ENCODE data around the gene TNFRSF12A.

Gene TNFRSF12A

GRCh38 chr16:3013491-3013951 is 6.6 kb upstream of the TNFRSF12A start:
- Histone ChIP-seq H3K36me3 (ENCODE audit: control insufficient read depth, insufficient read depth, low read length) (peaks cover 17% of the 10 kb centered on the region), H3K4me3 (ENCODE audit: low read depth, low read length) (no peak overlapping the region), H3K9ac (ENCODE audit: low read depth, low read length) (no peak overlapping the region), H3K27me3 (ENCODE audit: control insufficient read depth, insufficient read depth, low read length) (0 out of 2 replicates have a peak, but pooled peaks cover 7% of the 10 kb centered on the region), H3K4me1 (ENCODE audit: control insufficient read depth, insufficient read depth, low read length) (peaks cover 65% of the 10 kb centered on the region), H3K27ac (ENCODE audit: low read depth, low read length) (no peak overlapping the region), H3K9me3 (ENCODE audit: control insufficient read depth, insufficient read depth, low read length) (no peaks in the 10 kb centered on the region)

- H3K9me3 ChIP-seq (ENCODE audit: control insufficient read depth, insufficient read depth, low read length): no peaks in the 10 kb centered on the region
- H3K27ac ChIP-seq (ENCODE audit: low read depth, low read length): no peak overlapping the region
- peaks cover 17% of the 10 kb centered on the region for H3K36me3 ChIP-seq (ENCODE audit: control insufficient read depth, insufficient read depth, low read length)
- 0 out of 2 replicates have a peak, but pooled peaks cover 7% of the 10 kb centered on the region for H3K27me3 ChIP-seq (ENCODE audit: control insufficient read depth, insufficient read depth, low read length)
- H3K9ac ChIP-seq (ENCODE audit: low read depth, low read length): no peak overlapping the region
- H3K4me1 ChIP-seq (ENCODE audit: control insufficient read depth, insufficient read depth, low read length): peaks cover 59% of the 10 kb centered on the region
- no peak overlapping the region for H3K4me3 ChIP-seq (ENCODE audit: low read depth, low read length)
Observed at GRCh38 chr16:3013998-3014690, 6.0 kb upstream of the TNFRSF12A start.

GRCh38 chr16:3014971-3015370 is 5.2 kb upstream of the TNFRSF12A start:
- no peak overlapping the region for H3K4me3 ChIP-seq (ENCODE audit: low read depth, low read length)
- H3K27ac ChIP-seq (ENCODE audit: low read depth, low read length): no peak overlapping the region
- 0 out of 2 replicates have a peak, but pooled peaks cover 7% of the 10 kb centered on the region for H3K27me3 ChIP-seq (ENCODE audit: control insufficient read depth, insufficient read depth, low read length)
- H3K9ac ChIP-seq (ENCODE audit: low read depth, low read length): no peak overlapping the region
- H3K9me3 ChIP-seq (ENCODE audit: control insufficient read depth, insufficient read depth, low read length): no peaks in the 10 kb centered on the region
- H3K4me1 ChIP-seq (ENCODE audit: control insufficient read depth, insufficient read depth, low read length): peaks cover 52% of the 10 kb centered on the region
- H3K36me3 ChIP-seq (ENCODE audit: control insufficient read depth, insufficient read depth, low read length): peaks cover 17% of the 10 kb centered on the region

GRCh38 chr16:3015865-3016521 is 4.2 kb upstream of the TNFRSF12A start:
- H3K27me3 ChIP-seq (ENCODE audit: control insufficient read depth, insufficient read depth, low read length): 0 out of 2 replicates have a peak, but pooled peaks cover 7% of the 10 kb centered on the region
- H3K9ac ChIP-seq (ENCODE audit: low read depth, low read length): no peak overlapping the region
- H3K27ac ChIP-seq (ENCODE audit: low read depth, low read length): no peak overlapping the region
- H3K36me3 ChIP-seq (ENCODE audit: control insufficient read depth, insufficient read depth, low read length): peaks cover 17% of the 10 kb centered on the region
- H3K4me3 ChIP-seq (ENCODE audit: low read depth, low read length): peak overlapping the region; percentile 18
- peaks cover 44% of the 10 kb centered on the region for H3K4me1 ChIP-seq (ENCODE audit: control insufficient read depth, insufficient read depth, low read length)
- no peaks in the 10 kb centered on the region for H3K9me3 ChIP-seq (ENCODE audit: control insufficient read depth, insufficient read depth, low read length)

- peaks cover 20% of the 10 kb centered on the region for H3K36me3 ChIP-seq (ENCODE audit: control insufficient read depth, insufficient read depth, low read length)
- H3K4me1 ChIP-seq (ENCODE audit: control insufficient read depth, insufficient read depth, low read length): peaks cover 41% of the 10 kb centered on the region
- H3K9me3 ChIP-seq (ENCODE audit: control insufficient read depth, insufficient read depth, low read length): no peaks in the 10 kb centered on the region
- H3K27ac ChIP-seq (ENCODE audit: low read depth, low read length): peak overlapping the region; percentile 99
- H3K4me3 ChIP-seq (ENCODE audit: low read depth, low read length): peak overlapping the region; percentile 97
- no peaks in the 10 kb centered on the region for H3K27me3 ChIP-seq (ENCODE audit: control insufficient read depth, insufficient read depth, low read length)
- peak overlapping the region; percentile 96 for H3K9ac ChIP-seq (ENCODE audit: low read depth, low read length)
Observed at GRCh38 chr16:3017344-3017743, 2.8 kb upstream of the TNFRSF12A start.

GRCh38 chr16:3017794-3018506 is 2.2 kb upstream of the TNFRSF12A start, which contains the start of gene CLDN6:
TSS of gene CLDN6 (minus strand) at chr16:3018183. CDS start at chr16:3016021, 2,162 bp downstream.
- Histone ChIP-seq H3K4me1 (ENCODE audit: control insufficient read depth, insufficient read depth, low read length) (peaks cover 44% of the 10 kb centered on the region), H3K27me3 (ENCODE audit: control insufficient read depth, insufficient read depth, low read length) (no peaks in the 10 kb centered on the region), H3K36me3 (ENCODE audit: control insufficient read depth, insufficient read depth, low read length) (peaks cover 20% of the 10 kb centered on the region), H3K9me3 (ENCODE audit: control insufficient read depth, insufficient read depth, low read length) (no peaks in the 10 kb centered on the region), H3K9ac (ENCODE audit: low read depth, low read length) (peak within 1 kb of the TSS; percentile 96), H3K4me3 (ENCODE audit: low read depth, low read length) (peak within 1 kb of the TSS; percentile 97), H3K27ac (ENCODE audit: low read depth, low read length) (peak within 1 kb of the TSS; percentile 99)

- H3K27ac ChIP-seq (ENCODE audit: low read depth, low read length): peak overlapping the region; percentile 69
- H3K36me3 ChIP-seq (ENCODE audit: control insufficient read depth, insufficient read depth, low read length): peaks cover 19% of the 10 kb centered on the region
- H3K9ac ChIP-seq (ENCODE audit: low read depth, low read length): no peak overlapping the region
- no peaks in the 10 kb centered on the region for H3K9me3 ChIP-seq (ENCODE audit: control insufficient read depth, insufficient read depth, low read length)
- peaks cover 29% of the 10 kb centered on the region for H3K4me1 ChIP-seq (ENCODE audit: control insufficient read depth, insufficient read depth, low read length)
- H3K27me3 ChIP-seq (ENCODE audit: control insufficient read depth, insufficient read depth, low read length): no peaks in the 10 kb centered on the region
- H3K4me3 ChIP-seq (ENCODE audit: low read depth, low read length): peak overlapping the region; percentile 98
Observed at GRCh38 chr16:3019594-3020246, 448 bp upstream of the TNFRSF12A start.

- Histone ChIP-seq H3K4me3 (ENCODE audit: low read depth, low read length) (peak overlapping the region; percentile 98), H3K4me1 (ENCODE audit: control insufficient read depth, insufficient read depth, low read length) (peaks cover 21% of the 10 kb centered on the region), H3K9me3 (ENCODE audit: control insufficient read depth, insufficient read depth, low read length) (no peaks in the 10 kb centered on the region), H3K36me3 (ENCODE audit: control insufficient read depth, insufficient read depth, low read length) (peaks cover 12% of the 10 kb centered on the region), H3K27me3 (ENCODE audit: control insufficient read depth, insufficient read depth, low read length) (no peaks in the 10 kb centered on the region), H3K9ac (ENCODE audit: low read depth, low read length) (peak overlapping the region; percentile 97), H3K27ac (ENCODE audit: low read depth, low read length) (peak overlapping the region; percentile 100)
Observed at GRCh38 chr16:3020604-3021448, 658 bp downstream of the TNFRSF12A start.

- H3K9me3 ChIP-seq (ENCODE audit: control insufficient read depth, insufficient read depth, low read length): no peaks in the 10 kb centered on the region
- peak overlapping the region; percentile 75 for H3K9ac ChIP-seq (ENCODE audit: low read depth, low read length)
- H3K36me3 ChIP-seq (ENCODE audit: control insufficient read depth, insufficient read depth, low read length): peaks cover 14% of the 10 kb centered on the region
- no peaks in the 10 kb centered on the region for H3K27me3 ChIP-seq (ENCODE audit: control insufficient read depth, insufficient read depth, low read length)
- H3K27ac ChIP-seq (ENCODE audit: low read depth, low read length): peak overlapping the region; percentile 100
- peaks cover 16% of the 10 kb centered on the region for H3K4me1 ChIP-seq (ENCODE audit: control insufficient read depth, insufficient read depth, low read length)
- peak overlapping the region; percentile 98 for H3K4me3 ChIP-seq (ENCODE audit: low read depth, low read length)
Observed at GRCh38 chr16:3021449-3022207, 1.5 kb downstream of the TNFRSF12A start.

Data from HUES48 (cell line).